GM19240 (cell line): ENCODE measurements around the gene P2RX6.
"Not testable (repeated sequence)": the region's sequence is repeated elsewhere in the genome, so short reads cannot be mapped to it uniquely, and the experiment has no call there.

Source experiments
- DNase-seq: peaks from one replicate; pipeline ENCODE4 v3.0.0; 2011; ENCODE audit warnings: low spot score; ENCODE audit not compliant: insufficient read length

P2RX6 gene

GRCh38 chr22:20994128-20994901 lies 20.6 kb upstream of the P2RX6 start:
- no peak for DNase-seq

GRCh38 chr22:20994902-20995241 lies 20.1 kb upstream of the P2RX6 start:
- DNase-seq: no peak

- no peak for DNase-seq
Measured at GRCh38 chr22:20995329-20996030, 19.5 kb upstream of the P2RX6 start.

- no peak for DNase-seq
Measured at GRCh38 chr22:20996031-20996410, 18.9 kb upstream of the P2RX6 start.

GRCh38 chr22:20996598-20997535 lies 18.1 kb upstream of the P2RX6 start:
- DNase-seq: no peak

- DNase-seq: no peak
Measured at GRCh38 chr22:20997536-20998257, 17.3 kb upstream of the P2RX6 start.

GRCh38 chr22:20998411-20999336 lies 16.3 kb upstream of the P2RX6 start:
- no peak for DNase-seq

GRCh38 chr22:20999350-21000206 lies 15.4 kb upstream of the P2RX6 start:
- no peak for DNase-seq

GRCh38 chr22:21000207-21000986 lies 14.6 kb upstream of the P2RX6 start:
- DNase-seq: no peak

- no peak for DNase-seq
Measured at GRCh38 chr22:21000987-21001600, 13.9 kb upstream of the P2RX6 start.

- DNase-seq: peak; percentile 91
Measured at GRCh38 chr22:21001601-21002325, 13.2 kb upstream of the P2RX6 start, which contains the start of gene THAP7. THAP7 (minus strand) TSS chr22:21002118; CDS start chr22:21001911, 207 bp downstream.

GRCh38 chr22:21003782-21004181 lies 11.2 kb upstream of the P2RX6 start:
- no peak for DNase-seq

GRCh38 chr22:21009208-21009607 lies 5.8 kb upstream of the P2RX6 start:
- DNase-seq: not testable (repeated sequence)

- DNase-seq: no peak
Measured at GRCh38 chr22:21009638-21010425, 5.1 kb upstream of the P2RX6 start.

- DNase-seq: no peak
Measured at GRCh38 chr22:21010426-21011113, 4.4 kb upstream of the P2RX6 start.
